H9 (cell line): ENCODE results near the gene CCDC57. TPM values are rescaled to one million over a fixed set of nuclear protein-coding genes. Genes with fewer than 3 reads are reported as not detected.

Source experiments
- DNase-seq: peaks from one replicate; pipeline ENCODE4 v3.0.0-alpha.2; 2017
- H2AFZ ChIP-seq: one replicate; pipeline ENCODE4 v1.6.1; 2013; ENCODE audit warnings: mild to moderate bottlenecking, low read length, control low read depth, moderate library complexity
- H2AK5ac ChIP-seq: 2 replicates; pipeline ENCODE4 v1.6.1; 2013; ENCODE audit warnings: low read length, control low read depth, mixed read lengths; ENCODE audit not compliant: insufficient read length
- H2BK120ac ChIP-seq: one replicate; pipeline ENCODE4 v1.6.1; 2013; ENCODE audit warnings: low read depth, mild to moderate bottlenecking, low read length, control low read depth, inconsistent platforms; ENCODE audit not compliant: poor library complexity, severe bottlenecking
- H2BK12ac ChIP-seq: 2 replicates; pipeline ENCODE4 v1.6.1; 2013; ENCODE audit warnings: low read length, control low read depth, mixed read lengths, low read depth; ENCODE audit not compliant: insufficient read length
- H2BK15ac ChIP-seq: 2 replicates; pipeline ENCODE4 v1.6.1; 2013; ENCODE audit warnings: low read depth, low read length, control low read depth
- H2BK20ac ChIP-seq: one replicate; pipeline ENCODE4 v1.6.1; 2013; ENCODE audit warnings: low read depth, mild to moderate bottlenecking, low read length, control low read depth, inconsistent platforms; ENCODE audit not compliant: poor library complexity, severe bottlenecking
- H2BK5ac ChIP-seq: 2 replicates; pipeline ENCODE4 v1.6.1; 2013; ENCODE audit warnings: low read length, control low read depth, mixed read lengths; ENCODE audit not compliant: insufficient read length
- H3K14ac ChIP-seq: 2 replicates; pipeline ENCODE4 v1.6.1; 2013; ENCODE audit warnings: low read length, control low read depth; ENCODE audit not compliant: insufficient read depth
- H3K18ac ChIP-seq: 2 replicates; pipeline ENCODE4 v1.6.1; 2013; ENCODE audit warnings: low read depth, mild to moderate bottlenecking, mixed read lengths, low read length, control low read depth; ENCODE audit not compliant: insufficient read length
- H3K23ac ChIP-seq: 2 replicates; pipeline ENCODE4 v1.6.1; 2013; ENCODE audit warnings: low read length, control low read depth, mixed read lengths, low read depth; ENCODE audit not compliant: insufficient read length
- H3K23me2 ChIP-seq: 2 replicates; pipeline ENCODE4 v1.6.1; 2013; ENCODE audit warnings: low read depth, mild to moderate bottlenecking, mixed read lengths, low read length, control low read depth; ENCODE audit not compliant: insufficient read length, poor library complexity, severe bottlenecking
- H3K27ac ChIP-seq: 2 replicates; pipeline ENCODE4 v1.5.1; 2013; ENCODE audit warnings: low read length, control low read depth, mixed read lengths, low read depth; ENCODE audit not compliant: insufficient read length
- H3K27me3 ChIP-seq: 2 replicates; pipeline ENCODE4 v1.6.1; 2013; ENCODE audit warnings: low read length, control low read depth, inconsistent platforms; ENCODE audit not compliant: insufficient read depth
- H3K4ac ChIP-seq: 2 replicates; pipeline ENCODE4 v1.6.1; 2013; ENCODE audit warnings: low read depth, mild to moderate bottlenecking, control low read depth, inconsistent platforms, low read length, moderate library complexity
- H3K4me1 ChIP-seq: 2 replicates; pipeline ENCODE4 v1.6.1; 2013; ENCODE audit warnings: low read length, control low read depth, inconsistent platforms; ENCODE audit not compliant: insufficient read depth
- H3K4me2 ChIP-seq: 2 replicates; pipeline ENCODE4 v1.6.1; 2013; ENCODE audit warnings: low read length, control low read depth, mixed read lengths; ENCODE audit not compliant: insufficient read length, insufficient read depth
- H3K56ac ChIP-seq: 2 replicates; pipeline ENCODE4 v1.6.1; 2013; ENCODE audit warnings: low read depth, mild to moderate bottlenecking, mixed read lengths, low read length, control low read depth; ENCODE audit not compliant: insufficient read length
- H3K79me1 ChIP-seq: 2 replicates; pipeline ENCODE4 v1.6.1; 2013; ENCODE audit warnings: low read depth, mild to moderate bottlenecking, moderate library complexity, low read length, control low read depth, inconsistent platforms; ENCODE audit not compliant: insufficient read depth, poor library complexity, severe bottlenecking
- H3K79me2 ChIP-seq: 2 replicates; pipeline ENCODE4 v1.6.1; 2013; ENCODE audit warnings: low read length, control low read depth, inconsistent platforms; ENCODE audit not compliant: insufficient read depth
- H3K9ac ChIP-seq: 2 replicates; pipeline ENCODE4 v1.6.1; 2013; ENCODE audit warnings: low read length, control low read depth, mixed read lengths; ENCODE audit not compliant: insufficient read length; ENCODE audit errors: extremely low read depth
- H3K9me3 ChIP-seq: one replicate; pipeline ENCODE4 v1.6.1; 2013; ENCODE audit warnings: low read depth, low read length, inconsistent platforms; ENCODE audit not compliant: control insufficient read depth
- H3T11ph ChIP-seq: one replicate; pipeline ENCODE4 v1.6.1; 2013; ENCODE audit warnings: mild to moderate bottlenecking, low read length, control low read depth, inconsistent platforms
- H4K20me1 ChIP-seq: one replicate; pipeline ENCODE4 v1.6.1; 2013; ENCODE audit not compliant: control insufficient read depth, insufficient read length, insufficient read depth
- H4K5ac ChIP-seq: 2 replicates; pipeline ENCODE4 v1.6.1; 2013; ENCODE audit warnings: low read depth, mild to moderate bottlenecking, mixed read lengths, low read length, control low read depth; ENCODE audit not compliant: insufficient read length
- H4K8ac ChIP-seq: replicated peaks from 2 replicates; pipeline ENCODE4 v1.6.1; 2013; ENCODE audit warnings: low read length, control low read depth, mixed read lengths, low read depth; ENCODE audit not compliant: insufficient read length
- H4K91ac ChIP-seq: 2 replicates; pipeline ENCODE4 v1.6.1; 2013; ENCODE audit warnings: low read depth, mild to moderate bottlenecking, moderate library complexity, mixed read lengths, low read length, control low read depth; ENCODE audit not compliant: insufficient read length
- H3K27ac Mint-ChIP-seq, 3 experiments: 2 replicates in 2 of 3; 3 replicates in 1 of 3; pipeline ENCODE4 v1.8.0; 2020 to 2021; ENCODE audit warnings: mixed read lengths in 3 of 3, mild to moderate bottlenecking in 1 of 3, moderate library complexity in 1 of 3
- H3K27me3 Mint-ChIP-seq: 2 replicates; pipeline ENCODE4 v1.8.0; 2021; ENCODE audit warnings: low read depth, mild to moderate bottlenecking, moderate library complexity, mixed read lengths
- H3K36me3 Mint-ChIP-seq, 3 experiments: 2 replicates in 2 of 3; 3 replicates in 1 of 3; pipeline ENCODE4 v1.8.0; 2020 to 2021; ENCODE audit warnings: low read depth in 3 of 3, mixed read lengths in 3 of 3; ENCODE audit not compliant: insufficient read depth in 1 of 3
- H3K4me1 Mint-ChIP-seq, 2 experiments: 2 replicates each; pipeline ENCODE4 v1.8.0; 2020; ENCODE audit warnings: mixed read lengths in 2 of 2
- H3K4me3 Mint-ChIP-seq, 2 experiments: 2 replicates in 1 of 2; 3 replicates in 1 of 2; pipeline ENCODE4 v1.8.0; 2020 to 2021; ENCODE audit warnings: mild to moderate bottlenecking in 2 of 2, mixed read lengths in 2 of 2, moderate library complexity in 1 of 2
- H3K9me3 Mint-ChIP-seq, 2 experiments: 2 replicates in 1 of 2; 3 replicates in 1 of 2; pipeline ENCODE4 v1.8.0; 2020; ENCODE audit warnings: mild to moderate bottlenecking in 2 of 2, mixed read lengths in 2 of 2, moderate library complexity in 1 of 2
- WGBS: extraction: QIAGEN DNeasy Blood & Tissue Kit; methylation state at CpG from one replicate; pipeline ENCODE4 v1.1.7; 2013; ENCODE audit warnings: missing lambda C conversion rate, low lambda C conversion rate, mixed read lengths; ENCODE audit not compliant: insufficient read length; ENCODE audit errors: extremely low coverage; 5-methylcytosine and 5-hydroxymethylcytosine counted together
- total RNA-seq: library from RNA; stranded (reverse); gene quantifications from 2 replicates; pipeline ENCODE4 v1.2.1, GENCODE V29; 2021
- TF ChIP-seq, protein P1 (sequence below): fragments of 200-600 bp; sonication (generic); conservative IDR thresholded peaks from 3 replicates; pipeline ENCODE4 v1.8.0; 2021; ENCODE audit warnings: antibody characterized with exemption, mild to moderate bottlenecking

CCDC57 gene
- total RNA-seq, 1 experiment from 2014 or later: 11.0 TPM

GRCh38 chr17:82060614-82061013, 152.0 kb downstream of the CCDC57 start:
- Histone ChIP-seq H4K8ac (no peak overlapping the region), H4K91ac (no peak overlapping the region), H3K79me1 (no peaks in the 10 kb centered on the region), H3K56ac (no peak overlapping the region), H4K20me1 (peaks cover 3% of the 10 kb centered on the region), H3K4me2 (no peak overlapping the region), H3K14ac (no peak overlapping the region), H2BK120ac (no peak overlapping the region), H3K4me1 (no peaks in the 10 kb centered on the region), H3K79me2 (no peaks in the 10 kb centered on the region), H3K27ac (no peak overlapping the region), H3K4ac (no peak overlapping the region), H3K9me3 (no peaks in the 10 kb centered on the region), H2AK5ac (no peak overlapping the region), H3K23me2 (peaks cover 9% of the 10 kb centered on the region), H3K9ac (no peak overlapping the region), H2AFZ (no peak overlapping the region), H2BK5ac (no peak overlapping the region), H4K5ac (no peak overlapping the region), H3K27me3 (no peaks in the 10 kb centered on the region), H2BK12ac (no peak overlapping the region), H2BK15ac (no peak overlapping the region), H3T11ph (no peak overlapping the region), H3K23ac (no peak overlapping the region), H2BK20ac (no peak overlapping the region), H3K18ac (no peak overlapping the region)
- no peak for DNase-seq
- Mint-ChIP-seq H3K4me1 (no peaks in the 10 kb centered on the region), H3K4me3 (no peak overlapping the region; a peak in 1 of 5 replicates), H3K36me3 (peaks cover 3 to 34% (median 34%) of the 10 kb centered on the region in 3 experiments), H3K27ac (no peak overlapping the region), H3K27me3 (no peaks in the 10 kb centered on the region), H3K9me3 (no peaks in the 10 kb centered on the region)
- WGBS: no CpG with 5 or more reads among the region's 14 CpGs
- TF ChIP-seq, protein P1, sequence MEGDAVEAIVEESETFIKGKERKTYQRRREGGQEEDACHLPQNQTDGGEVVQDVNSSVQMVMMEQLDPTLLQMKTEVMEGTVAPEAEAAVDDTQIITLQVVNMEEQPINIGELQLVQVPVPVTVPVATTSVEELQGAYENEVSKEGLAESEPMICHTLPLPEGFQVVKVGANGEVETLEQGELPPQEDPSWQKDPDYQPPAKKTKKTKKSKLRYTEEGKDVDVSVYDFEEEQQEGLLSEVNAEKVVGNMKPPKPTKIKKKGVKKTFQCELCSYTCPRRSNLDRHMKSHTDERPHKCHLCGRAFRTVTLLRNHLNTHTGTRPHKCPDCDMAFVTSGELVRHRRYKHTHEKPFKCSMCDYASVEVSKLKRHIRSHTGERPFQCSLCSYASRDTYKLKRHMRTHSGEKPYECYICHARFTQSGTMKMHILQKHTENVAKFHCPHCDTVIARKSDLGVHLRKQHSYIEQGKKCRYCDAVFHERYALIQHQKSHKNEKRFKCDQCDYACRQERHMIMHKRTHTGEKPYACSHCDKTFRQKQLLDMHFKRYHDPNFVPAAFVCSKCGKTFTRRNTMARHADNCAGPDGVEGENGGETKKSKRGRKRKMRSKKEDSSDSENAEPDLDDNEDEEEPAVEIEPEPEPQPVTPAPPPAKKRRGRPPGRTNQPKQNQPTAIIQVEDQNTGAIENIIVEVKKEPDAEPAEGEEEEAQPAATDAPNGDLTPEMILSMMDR: no peak
